NCI-H2029 (cell line): ENCODE measurements around the gene TJAP1.

Experiments
- DNase-seq: peaks from one replicate; lab custom pipeline; 2025; lab: John Stamatoyannopoulos, UW

TJAP1 gene, protein sequence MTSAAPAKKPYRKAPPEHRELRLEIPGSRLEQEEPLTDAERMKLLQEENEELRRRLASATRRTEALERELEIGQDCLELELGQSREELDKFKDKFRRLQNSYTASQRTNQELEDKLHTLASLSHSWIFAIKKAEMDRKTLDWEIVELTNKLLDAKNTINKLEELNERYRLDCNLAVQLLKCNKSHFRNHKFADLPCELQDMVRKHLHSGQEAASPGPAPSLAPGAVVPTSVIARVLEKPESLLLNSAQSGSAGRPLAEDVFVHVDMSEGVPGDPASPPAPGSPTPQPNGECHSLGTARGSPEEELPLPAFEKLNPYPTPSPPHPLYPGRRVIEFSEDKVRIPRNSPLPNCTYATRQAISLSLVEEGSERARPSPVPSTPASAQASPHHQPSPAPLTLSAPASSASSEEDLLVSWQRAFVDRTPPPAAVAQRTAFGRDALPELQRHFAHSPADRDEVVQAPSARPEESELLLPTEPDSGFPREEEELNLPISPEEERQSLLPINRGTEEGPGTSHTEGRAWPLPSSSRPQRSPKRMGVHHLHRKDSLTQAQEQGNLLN

DNA sequence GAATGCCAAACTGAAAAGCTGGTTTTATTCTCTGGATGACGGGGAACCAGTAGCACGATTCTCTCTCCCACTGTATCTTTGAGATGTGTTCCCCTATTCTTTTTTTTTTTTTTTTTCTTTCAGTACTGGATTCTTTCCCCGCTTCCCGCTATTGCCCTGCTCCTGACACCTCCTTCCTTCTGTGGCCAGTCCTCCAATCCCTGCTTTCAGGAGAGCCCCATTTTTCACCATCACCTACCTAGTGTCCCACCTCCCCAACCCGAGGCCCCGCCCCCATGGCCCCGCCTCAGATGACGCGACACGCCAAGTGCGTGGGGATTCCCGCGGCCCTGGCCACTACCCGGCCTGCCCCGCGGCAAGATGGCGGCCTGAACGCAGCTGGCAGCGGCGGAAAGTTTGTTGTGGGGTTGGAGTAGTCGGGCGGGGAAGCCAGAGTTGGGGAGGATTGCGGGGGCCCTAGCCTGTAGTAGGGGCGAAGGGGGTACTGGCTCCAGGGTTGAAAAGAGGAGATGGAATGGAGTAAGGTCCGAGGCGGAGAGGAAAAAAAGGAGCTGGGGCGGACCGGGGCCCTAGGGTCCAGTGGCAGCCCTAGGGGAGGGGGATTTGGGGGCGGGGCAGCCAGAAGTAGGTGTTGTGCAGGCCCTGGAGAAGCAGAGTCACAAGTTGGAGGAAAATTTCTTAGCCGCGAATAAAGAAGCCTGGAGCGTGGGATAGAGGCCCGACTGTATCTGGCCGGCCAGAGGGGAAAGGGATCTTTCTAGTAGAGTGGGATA is at the start of gene TJAP1:
TJAP1 (plus strand) TSS at position 336 of the 773 bp plus-strand sequence. CDS start 21,432 bp downstream, outside the sequence.
- DNase-seq: peak; percentile 83

DNA sequence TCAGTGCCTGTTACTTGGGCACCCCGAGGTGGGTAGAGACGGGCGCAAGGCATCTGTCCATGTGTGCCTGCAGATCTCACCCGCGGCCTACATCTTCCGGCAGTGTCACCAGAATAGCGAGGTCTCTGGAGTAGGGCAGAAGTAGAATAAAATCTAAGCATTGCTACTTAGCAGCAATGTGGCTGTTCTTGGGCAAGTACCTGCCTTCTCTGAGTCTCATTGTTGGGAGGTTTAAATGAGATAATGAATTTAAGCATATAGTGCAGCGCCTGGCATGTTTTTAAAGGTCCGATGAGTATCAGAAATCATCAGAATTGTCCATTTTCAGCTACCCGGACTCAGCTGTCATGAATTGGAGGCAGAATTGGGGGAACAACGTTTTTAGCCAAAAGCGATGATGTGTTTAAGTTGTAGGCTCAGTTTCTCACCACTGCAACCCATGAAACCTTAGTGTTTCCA is 49.2 kb upstream of the TJAP1 start:
- no peak for DNase-seq

- no peak for DNase-seq
These were observed 48.5 kb upstream of the TJAP1 start for GRCh38 chr6:43428874-43429273.

DNA sequence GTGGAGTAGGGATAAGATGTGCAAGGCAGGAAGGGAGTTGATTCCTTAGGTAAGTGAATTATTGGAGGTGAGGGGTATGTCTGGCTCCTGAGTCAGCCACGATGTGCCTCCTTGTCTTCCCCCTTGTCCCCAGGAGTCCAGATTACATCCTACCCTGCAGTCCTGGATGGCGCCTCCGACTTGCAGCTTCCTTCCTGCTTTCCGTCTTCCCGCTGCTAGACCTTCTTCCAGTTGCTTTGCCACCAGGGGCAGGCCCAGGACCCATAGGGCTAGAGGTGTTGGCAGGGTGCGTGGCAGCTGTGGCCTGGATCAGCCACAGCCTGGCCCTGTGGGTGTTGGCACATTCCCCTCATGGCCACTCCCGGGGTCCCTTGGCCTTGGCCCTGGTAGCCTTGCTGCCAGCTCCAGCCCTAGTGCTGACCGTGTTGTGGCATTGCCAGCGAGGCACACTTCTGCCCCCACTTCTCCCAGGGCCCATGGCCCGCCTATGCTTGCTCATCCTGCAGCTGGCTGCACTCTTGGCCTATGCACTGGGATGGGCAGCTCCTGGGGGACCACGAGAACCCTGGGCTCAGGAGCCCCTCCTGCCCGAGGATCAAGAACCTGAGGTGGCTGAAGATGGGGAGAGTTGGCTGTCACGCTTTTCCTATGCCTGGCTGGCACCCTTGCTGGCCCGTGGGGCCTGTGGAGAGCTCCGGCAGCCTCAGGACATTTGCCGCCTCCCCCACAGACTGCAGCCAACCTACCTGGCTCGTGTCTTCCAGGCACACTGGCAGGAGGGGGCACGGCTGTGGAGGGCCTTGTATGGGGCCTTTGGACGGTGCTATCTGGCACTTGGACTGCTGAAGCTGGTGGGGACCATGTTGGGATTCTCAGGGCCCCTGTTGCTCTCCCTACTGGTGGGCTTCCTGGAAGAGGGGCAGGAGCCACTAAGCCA is 45.1 kb upstream of the TJAP1 start:
- no peak for DNase-seq

- DNase-seq: no peak
These were observed 44.2 kb upstream of the TJAP1 start for GRCh38 chr6:43433148-43433547.

- DNase-seq: no peak
These were observed 43.1 kb upstream of the TJAP1 start for GRCh38 chr6:43434001-43434840.

- no peak for DNase-seq
These were observed 42.4 kb upstream of the TJAP1 start for GRCh38 chr6:43434943-43435342.

DNA sequence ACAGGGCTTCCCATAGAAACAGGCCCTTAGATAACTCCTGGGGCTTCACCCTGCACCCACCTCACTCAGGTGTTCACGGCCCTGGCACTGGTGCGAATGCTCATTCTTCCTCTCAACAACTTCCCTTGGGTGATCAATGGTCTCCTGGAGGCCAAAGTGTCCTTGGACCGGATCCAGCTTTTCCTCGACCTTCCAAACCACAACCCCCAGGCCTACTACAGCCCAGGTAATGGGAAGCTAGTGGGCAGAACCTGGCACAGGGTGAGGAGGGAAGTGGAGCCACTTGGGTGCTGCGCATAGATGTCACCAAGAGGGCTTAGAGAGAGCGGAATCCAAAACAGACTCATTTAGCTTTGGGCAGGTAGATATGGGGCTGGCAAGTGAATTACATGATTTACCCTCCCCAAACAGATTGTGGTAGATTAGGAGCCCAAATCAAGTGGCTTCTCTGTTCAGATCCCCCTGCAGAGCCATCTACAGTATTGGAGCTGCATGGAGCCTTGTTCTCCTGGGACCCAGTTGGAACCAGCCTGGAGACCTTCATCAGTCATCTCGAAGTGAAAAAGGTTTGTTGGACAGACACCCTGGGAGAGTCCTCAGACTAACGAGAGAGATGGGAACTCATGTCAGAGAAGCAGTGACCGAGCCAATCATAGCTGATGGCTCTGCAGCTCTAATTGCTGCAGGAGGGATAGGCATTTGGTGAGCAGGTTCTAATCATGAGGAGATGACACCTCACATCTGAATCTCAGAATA is 41.5 kb upstream of the TJAP1 start:
- DNase-seq: no peak

GRCh38 chr6:43436577-43437282 is 40.6 kb upstream of the TJAP1 start:
- no peak for DNase-seq

GRCh38 chr6:43437700-43438099 is 39.7 kb upstream of the TJAP1 start:
- no peak for DNase-seq

DNA sequence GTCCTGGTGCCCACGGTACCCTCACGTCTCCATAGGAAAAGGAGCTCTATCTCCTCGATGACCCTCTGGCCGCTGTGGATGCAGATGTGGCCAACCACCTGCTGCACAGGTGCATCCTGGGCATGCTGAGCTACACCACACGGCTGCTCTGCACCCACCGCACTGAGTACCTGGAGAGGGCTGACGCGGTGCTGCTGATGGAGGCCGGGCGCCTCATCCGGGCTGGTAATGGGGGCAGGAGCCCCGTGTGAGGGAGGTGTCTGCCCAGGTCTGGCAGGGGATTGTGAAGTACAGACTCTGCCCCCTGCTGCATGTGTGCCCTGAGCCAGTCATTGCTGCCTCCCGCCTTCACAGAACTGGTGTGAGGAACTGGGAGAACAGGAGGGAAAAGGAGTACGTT is 34.4 kb upstream of the TJAP1 start:
- no peak for DNase-seq

DNA sequence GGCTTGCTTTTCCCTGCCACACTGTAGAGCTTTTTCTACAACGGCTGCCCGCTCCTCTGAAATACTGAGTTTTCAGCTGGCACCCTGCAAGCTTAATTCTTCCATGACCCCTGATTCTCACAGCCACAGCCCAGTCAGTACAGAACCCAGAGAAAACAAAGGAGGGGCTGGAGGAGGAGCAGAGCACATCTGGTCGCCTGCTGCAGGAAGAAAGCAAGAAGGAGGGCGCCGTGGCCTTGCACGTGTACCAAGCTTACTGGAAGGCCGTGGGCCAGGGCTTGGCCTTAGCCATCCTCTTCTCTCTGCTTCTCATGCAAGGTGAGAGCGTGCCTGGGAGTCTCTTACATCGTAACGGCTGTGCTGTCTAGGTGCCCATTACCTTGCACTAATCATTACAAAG is 33.3 kb upstream of the TJAP1 start:
- DNase-seq: no peak

- no peak for DNase-seq
These were observed 32.8 kb upstream of the TJAP1 start for GRCh38 chr6:43444582-43444981.

- no peak for DNase-seq
These were observed 31.8 kb upstream of the TJAP1 start for GRCh38 chr6:43445576-43445975.

DNA sequence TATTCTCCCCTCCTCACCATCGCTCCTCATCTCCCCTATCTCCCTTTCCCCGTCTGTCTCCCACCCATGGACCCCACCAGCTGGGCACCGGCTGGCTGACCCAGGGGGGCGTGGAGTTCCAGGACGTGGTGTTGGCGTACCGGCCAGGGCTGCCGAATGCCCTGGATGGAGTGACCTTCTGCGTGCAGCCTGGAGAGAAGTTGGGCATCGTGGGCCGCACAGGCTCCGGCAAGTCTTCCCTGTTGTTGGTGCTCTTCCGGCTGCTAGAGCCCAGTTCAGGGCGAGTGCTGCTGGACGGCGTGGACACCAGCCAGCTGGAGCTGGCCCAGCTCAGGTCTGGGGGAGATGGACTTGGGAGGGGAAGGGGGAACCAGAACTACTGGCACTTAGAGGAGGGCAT is 29.8 kb upstream of the TJAP1 start:
- DNase-seq: no peak

DNA sequence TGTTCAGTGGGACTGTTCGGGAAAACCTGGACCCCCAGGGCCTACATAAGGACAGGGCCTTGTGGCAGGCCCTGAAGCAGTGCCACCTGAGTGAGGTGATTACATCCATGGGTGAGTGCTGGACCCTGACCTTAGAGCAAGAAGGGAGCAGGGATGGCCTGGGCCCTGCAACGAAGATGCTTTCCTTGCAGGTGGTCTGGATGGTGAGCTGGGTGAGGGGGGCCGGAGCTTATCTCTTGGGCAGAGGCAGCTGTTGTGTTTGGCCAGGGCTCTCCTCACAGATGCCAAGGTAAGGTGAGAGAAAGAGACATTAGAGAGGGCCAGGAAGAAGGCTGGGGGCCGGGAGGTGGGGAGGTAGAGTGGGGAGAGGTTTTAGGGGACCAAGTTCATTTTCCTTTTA is 28.5 kb upstream of the TJAP1 start:
- no peak for DNase-seq

- DNase-seq: no peak
These were observed 26.7 kb upstream of the TJAP1 start for GRCh38 chr6:43450699-43451131.

DNA sequence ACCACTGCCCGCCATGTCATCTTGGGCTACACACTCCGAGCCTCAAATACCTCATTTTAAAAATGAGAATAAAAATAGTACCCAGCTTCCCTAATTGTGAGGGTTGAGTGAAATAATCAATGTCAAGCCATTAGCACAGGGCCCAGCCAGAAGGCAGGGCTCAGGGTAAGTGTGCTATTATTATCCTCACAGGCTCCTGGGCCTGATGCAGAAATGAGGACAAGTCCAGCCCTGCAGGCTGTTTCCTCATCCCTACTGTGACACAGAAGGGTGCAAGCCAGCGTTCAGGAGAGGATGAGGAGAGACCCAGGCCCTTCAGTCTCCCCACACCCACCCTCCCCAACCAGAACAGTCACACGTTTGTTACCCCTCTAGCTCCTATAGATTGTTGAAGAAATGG is 26.0 kb upstream of the TJAP1 start:
- DNase-seq: no peak

DNA sequence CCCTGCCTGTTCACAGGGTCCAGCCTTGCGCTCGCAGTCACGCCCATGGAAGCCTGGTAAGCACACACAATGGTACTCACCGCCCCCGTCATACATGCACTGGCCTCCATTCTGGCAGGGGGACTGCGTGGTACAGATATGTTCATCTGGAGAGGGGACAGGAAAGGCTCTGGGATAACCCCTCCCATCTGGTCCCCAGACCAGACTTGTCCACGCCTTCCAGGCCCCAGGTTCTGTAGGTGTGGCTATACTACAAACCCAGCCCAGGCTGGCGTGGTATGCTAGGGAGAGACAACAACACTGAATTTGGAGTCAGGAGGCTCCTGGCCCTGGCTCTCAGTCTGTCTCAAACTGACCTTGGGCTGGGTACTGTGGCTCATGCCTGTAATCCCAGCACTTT is 25.4 kb upstream of the TJAP1 start:
- DNase-seq: no peak
